AG04449 (cell line): ENCODE measurements around the gene TSPYL6.

Experiments used
- CTCF ChIA-PET: fragments of 350-600 bp; formaldehyde crosslinking; extraction: SDS; loops from one replicate; lab custom pipeline; 2021; ENCODE audit warnings: antibody characterized with exemption; lab: Yijun Ruan, JAX
- POLR2A ChIA-PET: fragments of 400-600, 350-600 bp; formaldehyde crosslinking; extraction: SDS; loops from one replicate; lab custom pipeline; 2020; ENCODE audit warnings: antibody characterized with exemption, inconsistent platforms; lab: Yijun Ruan, JAX
- DNase-seq: peaks from one replicate; pipeline ENCODE4 v3.0.0-alpha.2; 2010; ENCODE audit warnings: low read depth, low spot score
- H3K4me3 ChIP-seq: 2 replicates; pipeline ENCODE4 v1.5.1; 2011; ENCODE audit warnings: low read depth, mild to moderate bottlenecking, control low read depth, low read length
- CTCF ChIP-seq: IDR thresholded peaks from one replicate; pipeline ENCODE4 v1.5.1; 2011; ENCODE audit warnings: mild to moderate bottlenecking, moderate library complexity, low read length, control low read depth, inconsistent platforms; ENCODE audit not compliant: insufficient read depth; ENCODE audit errors: missing control alignments

Gene TSPYL6

DNA sequence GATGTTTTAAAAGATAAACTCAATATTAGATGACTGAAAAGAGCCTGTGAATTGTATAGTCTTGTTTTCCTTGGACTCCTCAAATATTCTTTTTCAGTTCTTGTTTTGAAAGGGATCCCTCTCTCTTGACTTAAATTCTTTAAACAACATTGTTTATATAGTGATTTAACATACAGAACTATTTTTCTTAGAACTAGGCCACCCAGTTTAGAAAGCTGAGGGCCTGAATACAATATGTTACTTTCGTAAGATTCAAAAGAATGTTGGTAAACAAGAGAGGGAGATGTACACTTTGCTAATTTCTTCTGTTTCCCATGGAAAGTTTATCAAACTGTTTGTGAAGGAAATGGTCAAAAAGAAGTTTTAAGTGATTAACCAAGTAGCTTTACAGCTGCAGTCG is 5.5 kb upstream of the TSPYL6 start:
- ChIA-PET CTCF (no interaction called here), POLR2A (no interaction called here)
- TF ChIP-seq CTCF = no peak

DNA sequence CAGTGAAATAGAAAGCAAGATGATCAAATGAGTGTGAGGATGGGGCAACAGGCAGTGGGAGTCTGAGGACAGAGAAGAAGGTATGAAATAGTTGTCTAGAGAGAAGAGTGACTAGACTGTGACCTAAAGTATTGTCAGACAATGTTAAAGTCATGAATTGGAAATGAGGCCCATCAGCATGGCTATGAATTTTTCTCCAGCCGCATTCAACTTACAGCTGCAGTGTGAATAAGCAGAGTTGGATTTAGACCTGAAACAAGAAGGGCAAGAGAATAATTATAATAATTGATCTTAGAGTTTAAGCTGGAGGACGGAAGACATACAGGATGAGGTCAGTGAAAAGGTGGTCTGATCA is 4.2 kb upstream of the TSPYL6 start:
- H3K4me3 ChIP-seq = no peak overlapping the region
- TF ChIP-seq CTCF = no peak
- no peak for DNase-seq
- ChIA-PET CTCF (interaction anchor here (1.2 kb wide), 1 partner anchor 10 kb away, joined by 3 read pairs; no protein-coding TSS in a partner anchor), POLR2A (interaction anchor here (1.1 kb wide), 1 partner anchor 48 kb away, joined by 3 read pairs; no protein-coding TSS in a partner anchor)

More for the DNA sequence above, 5.5 kb upstream of the TSPYL6 start:
- no peak for DNase-seq
- H3K4me3 ChIP-seq = no peak overlapping the region

DNA sequence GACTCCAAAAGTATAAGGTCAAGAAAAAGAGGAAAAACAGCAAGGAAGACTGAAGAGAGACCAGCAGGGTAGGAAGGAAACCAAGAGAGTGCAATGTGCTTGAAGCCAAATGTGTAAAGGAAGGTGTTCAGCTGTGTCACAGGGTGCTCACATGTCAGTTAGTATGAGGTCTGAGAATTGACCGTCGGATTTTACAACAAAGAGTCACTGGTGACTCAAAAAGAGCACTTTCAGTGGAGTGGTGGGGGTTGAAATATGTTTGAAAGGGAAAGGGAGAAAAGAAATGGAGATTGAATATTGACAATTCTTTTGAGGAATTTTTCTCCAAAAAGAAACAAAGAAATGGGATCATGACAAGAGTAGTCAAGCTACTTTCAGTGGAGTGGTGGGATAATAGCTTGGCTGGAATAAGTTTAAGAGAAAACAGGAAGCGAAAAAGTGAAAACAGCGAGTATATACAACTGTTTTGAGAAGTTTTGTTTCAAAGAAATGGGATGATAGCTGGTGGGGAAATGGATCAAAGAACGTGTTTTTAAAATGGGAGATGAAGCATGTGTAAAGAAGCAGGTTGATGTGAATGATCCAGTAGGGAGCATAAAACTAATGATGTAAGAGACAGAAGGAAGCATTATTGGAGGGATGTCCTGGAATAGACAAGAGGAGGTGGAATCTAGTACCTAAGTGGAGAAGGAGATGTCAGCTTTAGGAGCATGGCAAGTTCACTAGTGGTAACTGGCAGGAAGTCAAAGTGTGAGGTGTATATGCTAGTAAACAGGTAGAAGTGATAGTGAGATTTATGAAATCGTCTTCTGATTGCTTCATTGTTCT is 3.6 kb upstream of the TSPYL6 start:
- TF ChIP-seq CTCF = no peak
- CTCF ChIA-PET = interaction anchor here (1.2 kb wide), 1 partner anchor 11 kb away, joined by 3 read pairs; no protein-coding TSS in a partner anchor
- DNase-seq = no peak
- POLR2A ChIA-PET = no interaction called here
- H3K4me3 ChIP-seq = no peak overlapping the region

- TF ChIP-seq CTCF = no peak
- ChIA-PET CTCF (no interaction called here), POLR2A (no interaction called here)
- no peak overlapping the region for H3K4me3 ChIP-seq
- peak; percentile 23 for DNase-seq
Observed at GRCh38 chr2:54258166-54258565, 2.1 kb upstream of the TSPYL6 start.

GRCh38 chr2:54255230-54256090 is 569 bp downstream of the TSPYL6 start:
- ChIA-PET POLR2A (no interaction called here), CTCF (interaction anchor here (1.2 kb wide), 1 partner anchor 11 kb away, joined by 6 read pairs; no protein-coding TSS in a partner anchor)
- H3K4me3 ChIP-seq = no peak overlapping the region
- no peak for TF ChIP-seq CTCF
- no peak for DNase-seq

- DNase-seq = no peak
- ChIA-PET CTCF (interaction anchor here (1.2 kb wide), 1 partner anchor 9 kb away, joined by 6 read pairs; no protein-coding TSS in a partner anchor), POLR2A (no interaction called here)
- H3K4me3 ChIP-seq = no peak overlapping the region
- TF ChIP-seq CTCF = no peak
Observed at GRCh38 chr2:54254180-54254579, 1.8 kb downstream of the TSPYL6 start.
